GM13977 (cell line): ENCODE measurements around the gene HMGN4.

ENCODE experiments used
- DNase-seq: peaks from one replicate; pipeline ENCODE4 v3.0.0; 2012; ENCODE audit warnings: low spot score
- CTCF ChIP-seq: IDR thresholded peaks from 2 replicates; pipeline ENCODE4 v1.5.1; 2012; ENCODE audit warnings: mild to moderate bottlenecking, control low read depth; ENCODE audit not compliant: insufficient read depth; ENCODE audit errors: extremely low read depth, missing control alignments
- in situ Hi-C: fragments of 300-500 bp; cut with MboI; formaldehyde crosslinking; loops from one replicate; pipeline ENCODE4 v1.12.0; 2022; ENCODE audit warnings: low sequenced_read_pairs, low pct_unique_long_range_greater_than_20kb, mixed read lengths, inconsistent platforms; ENCODE audit not compliant: unreplicated experiment

Gene HMGN4

GRCh38 chr6:26537846-26538571 lies at the start of gene HMGN4:
HMGN4 (plus strand) TSS chr6:26538366; CDS start chr6:26545207, 6,841 bp downstream.
- in situ Hi-C loops, result no loop called here

GRCh38 chr6:26489996-26490964 lies 47.9 kb upstream of the HMGN4 start:
- in situ Hi-C loops, result no loop called here
- no peak for DNase-seq
- no peak for TF ChIP-seq CTCF

More at GRCh38 chr6:26537846-26538571, at the start of gene HMGN4:
- DNase-seq, result peak; percentile 78
- no peak for TF ChIP-seq CTCF

DNA sequence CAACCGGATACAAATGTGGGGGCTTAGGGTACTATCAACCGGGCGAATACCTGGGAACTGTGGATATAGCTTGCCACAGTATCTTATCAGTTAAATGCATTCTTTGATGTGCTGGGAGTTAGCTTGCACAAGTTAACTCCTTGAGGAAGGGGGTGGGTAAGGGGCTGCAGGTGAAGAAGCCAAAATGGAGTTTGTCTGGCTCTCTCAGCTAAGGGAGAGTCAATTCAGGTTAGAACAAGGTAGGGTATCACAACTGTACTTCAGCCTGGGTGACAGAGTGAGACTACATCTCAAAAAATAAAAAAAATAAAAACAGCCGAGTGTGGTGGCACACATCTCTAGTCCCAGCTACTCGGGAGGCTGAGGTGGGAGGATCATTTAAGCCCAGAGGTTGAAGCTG lies 46.6 kb upstream of the HMGN4 start:
- in situ Hi-C loops, result no loop called here
- no peak for DNase-seq
- TF ChIP-seq CTCF, result no peak

DNA sequence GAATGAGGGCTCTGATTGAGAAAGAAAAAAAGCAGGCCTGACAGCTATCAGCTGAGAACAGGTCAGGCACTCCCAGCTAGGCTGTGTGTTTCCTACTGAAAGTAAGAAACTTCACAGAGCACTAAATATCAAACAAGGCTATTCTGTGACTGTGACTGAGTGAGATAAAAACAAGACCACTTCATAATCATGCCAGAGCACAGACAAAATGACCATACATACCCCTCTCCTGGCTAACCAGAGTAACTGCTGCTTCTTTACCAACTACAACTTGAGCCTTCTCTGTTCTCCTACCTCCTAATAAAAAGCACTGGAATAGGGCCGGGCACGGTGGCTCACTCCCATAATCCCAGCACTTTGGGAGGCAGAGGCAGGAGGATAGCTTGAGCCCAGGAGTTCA lies 44.9 kb upstream of the HMGN4 start:
- peak; percentile 41 for TF ChIP-seq CTCF
- no peak for DNase-seq

DNA sequence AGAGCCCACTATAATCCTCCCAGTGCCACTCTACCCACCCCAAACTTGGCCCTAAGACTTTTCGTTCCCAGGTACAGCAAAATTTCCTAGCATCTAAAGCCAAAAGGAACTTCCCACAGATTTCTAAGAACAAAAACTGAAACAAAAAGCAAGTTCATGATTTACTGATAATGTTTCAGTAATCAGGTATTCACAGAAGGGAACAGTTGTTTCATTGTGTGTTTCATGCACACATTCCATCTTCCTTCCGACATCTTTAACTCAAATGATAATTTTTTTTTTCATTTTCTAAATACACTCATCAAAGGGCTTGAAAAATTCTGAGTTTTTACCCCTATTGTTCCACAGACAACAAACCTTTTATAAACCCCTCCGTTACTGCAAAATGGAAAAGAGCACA lies 44.0 kb upstream of the HMGN4 start:
- no peak for TF ChIP-seq CTCF
- in situ Hi-C loops, result no loop called here
- no peak for DNase-seq

More for the DNA sequence above, 44.9 kb upstream of the HMGN4 start:
- in situ Hi-C loops, result no loop called here

GRCh38 chr6:26495281-26495680 lies 42.9 kb upstream of the HMGN4 start:
- in situ Hi-C loops, result no loop called here
- no peak for TF ChIP-seq CTCF

More at GRCh38 chr6:26495281-26495680, 42.9 kb upstream of the HMGN4 start:
- no peak for DNase-seq
